Measurements from ENCODE around the gene RNF182.
"Not testable (repeated sequence)": the region's sequence is repeated elsewhere in the genome, so short reads cannot be mapped to it uniquely, and the experiment has no call there.

The RNF182 gene

DNA sequence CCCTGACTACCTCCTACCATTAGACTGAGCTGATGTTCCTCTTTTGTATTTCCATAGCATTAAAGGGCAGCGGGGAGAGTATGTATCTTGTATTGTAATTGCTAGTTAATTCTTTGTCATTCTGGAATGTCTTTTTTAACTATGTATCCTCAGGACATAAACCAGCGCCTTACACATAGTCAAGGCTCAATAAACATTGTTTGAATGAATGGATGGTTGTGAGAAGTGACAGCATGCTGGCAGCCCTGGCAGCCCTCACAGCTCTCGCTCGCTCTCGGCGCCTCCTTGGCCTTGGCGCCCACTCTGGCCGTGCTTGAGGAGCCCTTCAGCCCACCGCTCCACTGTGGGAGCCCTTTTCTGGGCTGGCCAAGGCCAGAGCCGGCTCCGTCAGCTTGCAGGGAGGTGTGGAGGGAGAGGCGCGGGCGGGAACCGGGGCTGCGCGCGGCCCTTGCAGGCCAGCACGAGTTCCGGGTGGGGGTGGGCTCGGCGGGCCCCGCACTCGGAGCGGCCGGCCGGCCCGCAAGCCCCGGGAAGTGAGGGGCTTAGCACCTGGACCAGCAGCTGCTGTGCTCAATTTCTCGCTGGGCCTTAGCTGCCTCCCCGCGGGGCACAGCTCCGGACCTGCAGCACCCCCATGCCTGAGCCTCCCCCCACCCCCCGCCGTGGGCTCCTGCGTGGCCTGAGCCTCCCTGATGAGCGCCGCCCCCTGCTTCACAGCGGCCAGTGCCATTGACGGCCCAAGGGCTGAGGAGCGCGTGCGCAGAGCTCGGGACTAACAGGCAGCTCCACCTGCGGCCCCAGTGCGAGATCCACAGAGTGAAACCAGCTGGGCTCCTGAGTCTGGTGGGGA lies 93.1 kb downstream of the RNF182 start:
- DNase-seq (ENCODE audit: low read depth in 1 of 2, low spot score in 1 of 2): no peak
- Histone ChIP-seq H3K27ac (replicated peaks) (no peak overlapping the region), H3K4me3 (replicated peaks; ENCODE audit: insufficient read depth, low read length) (no peak overlapping the region), H3K27me3 (ENCODE audit: insufficient read depth, poor library complexity, severe bottlenecking) (peaks cover 2% of the 10 kb centered on the region)
- TF ChIP-seq, protein P1, sequence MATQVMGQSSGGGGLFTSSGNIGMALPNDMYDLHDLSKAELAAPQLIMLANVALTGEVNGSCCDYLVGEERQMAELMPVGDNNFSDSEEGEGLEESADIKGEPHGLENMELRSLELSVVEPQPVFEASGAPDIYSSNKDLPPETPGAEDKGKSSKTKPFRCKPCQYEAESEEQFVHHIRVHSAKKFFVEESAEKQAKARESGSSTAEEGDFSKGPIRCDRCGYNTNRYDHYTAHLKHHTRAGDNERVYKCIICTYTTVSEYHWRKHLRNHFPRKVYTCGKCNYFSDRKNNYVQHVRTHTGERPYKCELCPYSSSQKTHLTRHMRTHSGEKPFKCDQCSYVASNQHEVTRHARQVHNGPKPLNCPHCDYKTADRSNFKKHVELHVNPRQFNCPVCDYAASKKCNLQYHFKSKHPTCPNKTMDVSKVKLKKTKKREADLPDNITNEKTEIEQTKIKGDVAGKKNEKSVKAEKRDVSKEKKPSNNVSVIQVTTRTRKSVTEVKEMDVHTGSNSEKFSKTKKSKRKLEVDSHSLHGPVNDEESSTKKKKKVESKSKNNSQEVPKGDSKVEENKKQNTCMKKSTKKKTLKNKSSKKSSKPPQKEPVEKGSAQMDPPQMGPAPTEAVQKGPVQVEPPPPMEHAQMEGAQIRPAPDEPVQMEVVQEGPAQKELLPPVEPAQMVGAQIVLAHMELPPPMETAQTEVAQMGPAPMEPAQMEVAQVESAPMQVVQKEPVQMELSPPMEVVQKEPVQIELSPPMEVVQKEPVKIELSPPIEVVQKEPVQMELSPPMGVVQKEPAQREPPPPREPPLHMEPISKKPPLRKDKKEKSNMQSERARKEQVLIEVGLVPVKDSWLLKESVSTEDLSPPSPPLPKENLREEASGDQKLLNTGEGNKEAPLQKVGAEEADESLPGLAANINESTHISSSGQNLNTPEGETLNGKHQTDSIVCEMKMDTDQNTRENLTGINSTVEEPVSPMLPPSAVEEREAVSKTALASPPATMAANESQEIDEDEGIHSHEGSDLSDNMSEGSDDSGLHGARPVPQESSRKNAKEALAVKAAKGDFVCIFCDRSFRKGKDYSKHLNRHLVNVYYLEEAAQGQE (IDR thresholded peaks at IDR 0.05; ENCODE audit: insufficient replicate concordance, low read depth): no peak
- TF ChIP-seq, protein P2, sequence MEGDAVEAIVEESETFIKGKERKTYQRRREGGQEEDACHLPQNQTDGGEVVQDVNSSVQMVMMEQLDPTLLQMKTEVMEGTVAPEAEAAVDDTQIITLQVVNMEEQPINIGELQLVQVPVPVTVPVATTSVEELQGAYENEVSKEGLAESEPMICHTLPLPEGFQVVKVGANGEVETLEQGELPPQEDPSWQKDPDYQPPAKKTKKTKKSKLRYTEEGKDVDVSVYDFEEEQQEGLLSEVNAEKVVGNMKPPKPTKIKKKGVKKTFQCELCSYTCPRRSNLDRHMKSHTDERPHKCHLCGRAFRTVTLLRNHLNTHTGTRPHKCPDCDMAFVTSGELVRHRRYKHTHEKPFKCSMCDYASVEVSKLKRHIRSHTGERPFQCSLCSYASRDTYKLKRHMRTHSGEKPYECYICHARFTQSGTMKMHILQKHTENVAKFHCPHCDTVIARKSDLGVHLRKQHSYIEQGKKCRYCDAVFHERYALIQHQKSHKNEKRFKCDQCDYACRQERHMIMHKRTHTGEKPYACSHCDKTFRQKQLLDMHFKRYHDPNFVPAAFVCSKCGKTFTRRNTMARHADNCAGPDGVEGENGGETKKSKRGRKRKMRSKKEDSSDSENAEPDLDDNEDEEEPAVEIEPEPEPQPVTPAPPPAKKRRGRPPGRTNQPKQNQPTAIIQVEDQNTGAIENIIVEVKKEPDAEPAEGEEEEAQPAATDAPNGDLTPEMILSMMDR (IDR thresholded peaks at IDR 0.05; ENCODE audit: insufficient read depth, low read length): no peak
- no peak for TF ChIP-seq GABPA (IDR thresholded peaks at IDR 0.05; ENCODE audit: low read depth)
- no peak for TF ChIP-seq SPI1 (IDR thresholded peaks at IDR 0.05; ENCODE audit: borderline replicate concordance, low read depth)
- no peak for TF ChIP-seq POLR2AphosphoS5 (IDR thresholded peaks at IDR 0.05; ENCODE audit: low read depth)

DNA sequence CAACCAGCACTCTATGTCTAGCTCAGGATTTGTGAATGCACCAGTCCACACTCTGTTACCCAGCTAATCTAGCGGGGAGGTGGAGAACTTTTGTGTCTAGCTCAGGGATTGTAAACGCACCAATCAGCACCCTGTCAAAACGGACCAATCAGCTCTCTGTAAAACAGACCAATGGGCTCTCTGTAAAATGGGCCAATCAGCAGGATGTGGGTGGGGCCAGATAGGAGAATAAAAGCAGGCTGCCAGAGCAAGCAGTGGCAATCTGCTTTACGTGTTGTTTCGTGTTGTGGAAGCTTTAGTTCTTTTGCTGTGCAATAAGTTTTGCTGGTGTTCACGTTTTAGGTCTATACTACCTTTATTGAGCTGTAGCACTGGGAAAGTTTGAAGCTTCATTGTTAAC lies 93.8 kb downstream of the RNF182 start:
- DNase-seq (ENCODE audit: low read depth in 1 of 2, low spot score in 1 of 2); H3K27ac ChIP-seq (replicated peaks); H3K27me3 ChIP-seq (ENCODE audit: insufficient read depth, poor library complexity, severe bottlenecking); H3K4me3 ChIP-seq (replicated peaks; ENCODE audit: insufficient read depth, low read length): not testable (repeated sequence)

DNA sequence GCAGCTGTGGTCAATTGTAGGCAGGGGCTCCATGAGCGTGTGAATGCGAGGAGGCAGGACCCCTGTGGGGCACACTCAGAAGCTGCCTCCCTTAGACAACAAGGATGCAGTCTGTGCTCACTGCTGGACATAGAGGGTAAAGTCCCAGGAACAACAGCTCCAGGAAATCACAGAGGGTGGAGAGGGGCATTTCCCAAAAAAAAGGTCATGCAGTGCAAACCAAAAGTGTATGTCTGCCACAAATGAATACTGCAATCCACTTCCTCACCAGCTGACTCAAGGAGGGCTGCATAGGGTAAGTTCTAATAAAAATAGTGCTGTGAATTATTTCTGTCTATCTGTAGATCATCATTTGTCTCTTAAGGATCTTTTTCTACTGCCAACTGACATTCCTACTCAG lies 95.8 kb downstream of the RNF182 start:
- DNase-seq (ENCODE audit: low read depth in 1 of 2, low spot score in 1 of 2): no peak
- no peak overlapping the region for H3K4me3 ChIP-seq (replicated peaks; ENCODE audit: insufficient read depth, low read length)
- H3K27ac ChIP-seq (replicated peaks): no peak overlapping the region
- TF ChIP-seq, protein P2 (IDR thresholded peaks at IDR 0.05; ENCODE audit: insufficient read depth, low read length): no peak
- no peak for TF ChIP-seq GABPA (IDR thresholded peaks at IDR 0.05; ENCODE audit: low read depth)
- TF ChIP-seq, protein P1 (IDR thresholded peaks at IDR 0.05; ENCODE audit: insufficient replicate concordance, low read depth): no peak
- TF ChIP-seq SPI1 (IDR thresholded peaks at IDR 0.05; ENCODE audit: borderline replicate concordance, low read depth): no peak
- no peak for TF ChIP-seq POLR2AphosphoS5 (IDR thresholded peaks at IDR 0.05; ENCODE audit: low read depth)
- H3K27me3 ChIP-seq (ENCODE audit: insufficient read depth, poor library complexity, severe bottlenecking): peaks cover 2% of the 10 kb centered on the region

DNA sequence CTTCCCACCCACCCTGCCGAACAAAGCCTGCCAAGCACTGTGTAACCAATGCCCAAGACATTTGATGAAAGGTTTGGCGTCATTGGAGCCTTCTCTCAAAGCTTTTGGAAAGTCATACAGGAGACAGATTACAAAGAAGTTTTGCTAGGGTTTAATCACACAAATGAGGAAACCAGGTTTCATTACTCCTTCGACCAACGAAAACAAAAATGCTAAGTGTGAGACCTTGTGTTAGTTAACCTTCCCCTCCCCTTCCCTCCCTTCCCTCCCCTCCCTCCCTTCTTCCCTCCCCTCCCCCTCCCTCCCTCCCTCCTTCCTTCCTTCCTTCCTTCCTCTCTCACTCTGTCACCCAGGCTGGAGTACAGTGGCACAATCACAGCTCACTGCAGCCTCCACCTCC lies 96.7 kb downstream of the RNF182 start:
- no peaks in the 10 kb centered on the region for H3K27me3 ChIP-seq (ENCODE audit: insufficient read depth, poor library complexity, severe bottlenecking)
- H3K4me3 ChIP-seq (replicated peaks; ENCODE audit: insufficient read depth, low read length): no peak overlapping the region
- TF ChIP-seq, protein P1 (IDR thresholded peaks at IDR 0.05; ENCODE audit: insufficient replicate concordance, low read depth): no peak
- TF ChIP-seq SPI1 (IDR thresholded peaks at IDR 0.05; ENCODE audit: borderline replicate concordance, low read depth) (no peak), POLR2AphosphoS5 (IDR thresholded peaks at IDR 0.05; ENCODE audit: low read depth) (no peak), GABPA (IDR thresholded peaks at IDR 0.05; ENCODE audit: low read depth) (no peak)
- TF ChIP-seq, protein P2 (IDR thresholded peaks at IDR 0.05; ENCODE audit: insufficient read depth, low read length): no peak
- DNase-seq (ENCODE audit: low read depth in 1 of 2, low spot score in 1 of 2): no peak
- H3K27ac ChIP-seq (replicated peaks): no peak overlapping the region
